Measurements from ENCODE around the gene IGF1R. TPM values are rescaled to one million over a fixed set of nuclear protein-coding genes. Genes with fewer than 3 reads are reported as not detected.
A peak's percentile ranks its signal among the peaks of the same experiment; 100 is the strongest.

IGF1R gene
- total RNA-seq, 2 experiments from 2014 or later: 22.8 to 24.7 TPM

- intact Hi-C loops (cut with micrococcal nuclease): no loop called here
- Mint-ChIP-seq H3K27ac (no peak overlapping the region), H3K4me3 (no peak overlapping the region), H3K4me1 (ENCODE audit: low read depth) (peaks cover 9% of the 10 kb centered on the region), H3K36me3 (ENCODE audit: low read depth) (peaks cover 17% of the 10 kb centered on the region), H3K9me3 (no peaks in the 10 kb centered on the region), H3K27me3 (no peaks in the 10 kb centered on the region)
- POLR2A ChIA-PET: interaction anchor here (0.6 kb wide), 1 partner anchor 14 kb away, joined by 3 read pairs; no protein-coding TSS in a partner anchor
- CTCF ChIA-PET: interaction anchor here (2.8 kb wide), 1 partner anchor 19 kb away, joined by 12 read pairs; no protein-coding TSS in a partner anchor
- TF ChIP-seq CTCF (IDR thresholded peaks at IDR 0.05): no peak
- ATAC-seq: no peak
- no peak for DNase-seq
Observed at GRCh38 chr15:98900356-98900755, 252.0 kb downstream of the IGF1R start.

- DNase-seq (no peak), ATAC-seq (no peak)
- Mint-ChIP-seq H3K36me3 (ENCODE audit: low read depth) (peaks cover 13% of the 10 kb centered on the region), H3K9me3 (no peaks in the 10 kb centered on the region), H3K27me3 (no peaks in the 10 kb centered on the region), H3K27ac (no peak overlapping the region), H3K4me1 (ENCODE audit: low read depth) (peaks cover 9% of the 10 kb centered on the region), H3K4me3 (no peak overlapping the region)
- intact Hi-C loops (cut with micrococcal nuclease): no loop called here
- ChIA-PET POLR2A (no interaction called here), CTCF (interaction anchor here (2.8 kb wide), 1 partner anchor 20 kb away, joined by 12 read pairs; no protein-coding TSS in a partner anchor)
- TF ChIP-seq CTCF (IDR thresholded peaks at IDR 0.05): no peak
Observed at GRCh38 chr15:98901434-98902072, 253.2 kb downstream of the IGF1R start.

- Mint-ChIP-seq H3K27me3 (no peaks in the 10 kb centered on the region), H3K4me3 (no peak overlapping the region), H3K27ac (no peak overlapping the region), H3K36me3 (ENCODE audit: low read depth) (peaks cover 2% of the 10 kb centered on the region), H3K9me3 (no peaks in the 10 kb centered on the region), H3K4me1 (ENCODE audit: low read depth) (peaks cover 9% of the 10 kb centered on the region)
- no peak for ATAC-seq
- ChIA-PET CTCF (interaction anchor here (0.7 to 1.8 kb wide), 4 partner anchors 21 to 384 kb away, joined by 3 to 8 read pairs (median 4); no protein-coding TSS in a partner anchor), POLR2A (interaction anchor here (0.6 kb wide), 1 partner anchor 25 kb away, joined by 3 read pairs; no protein-coding TSS in a partner anchor)
- TF ChIP-seq CTCF (IDR thresholded peaks at IDR 0.05): no peak
- intact Hi-C loops (cut with micrococcal nuclease): no loop called here
- DNase-seq: no peak
Observed at GRCh38 chr15:98902931-98903330, 254.6 kb downstream of the IGF1R start.

GRCh38 chr15:98903377-98904018 lies 255.2 kb downstream of the IGF1R start:
- ATAC-seq (no peak), DNase-seq (no peak)
- Mint-ChIP-seq H3K36me3 (ENCODE audit: low read depth) (peaks cover 4% of the 10 kb centered on the region), H3K27ac (peak overlapping the region; percentile 44), H3K4me1 (ENCODE audit: low read depth) (peaks cover 9% of the 10 kb centered on the region), H3K27me3 (no peaks in the 10 kb centered on the region), H3K4me3 (no peak overlapping the region), H3K9me3 (no peaks in the 10 kb centered on the region)
- intact Hi-C loops (cut with micrococcal nuclease): no loop called here
- CTCF ChIA-PET: interaction anchor here (0.7 to 1.8 kb wide), 6 partner anchors 8 to 384 kb away, joined by 3 to 8 read pairs (median 4); no protein-coding TSS in a partner anchor
- TF ChIP-seq CTCF (IDR thresholded peaks at IDR 0.05): peak; percentile 2
- POLR2A ChIA-PET: interaction anchor here (0.6 kb wide), 1 partner anchor 24 kb away, joined by 3 read pairs; no protein-coding TSS in a partner anchor

- H3K9me3 Mint-ChIP-seq: no peaks in the 10 kb centered on the region
- intact Hi-C loops (cut with micrococcal nuclease): no loop called here
- H3K27me3 Mint-ChIP-seq: no peaks in the 10 kb centered on the region
- no peak for TF ChIP-seq CTCF (IDR thresholded peaks at IDR 0.05)
- POLR2A ChIA-PET: interaction anchor here (1.1 kb wide), 1 partner anchor 11 kb away, joined by 4 read pairs; no protein-coding TSS in a partner anchor
- H3K36me3 Mint-ChIP-seq (ENCODE audit: low read depth): peaks cover 6% of the 10 kb centered on the region
- H3K27ac Mint-ChIP-seq: no peak overlapping the region
- peaks cover 9% of the 10 kb centered on the region for H3K4me1 Mint-ChIP-seq (ENCODE audit: low read depth)
- CTCF ChIA-PET: interaction anchor here (0.9 to 2.5 kb wide), 6 partner anchors 9 to 385 kb away, joined by 3 to 11 read pairs (median 4); no protein-coding TSS in a partner anchor
- DNase-seq (peak; percentile 13), ATAC-seq (no peak)
- no peak overlapping the region for H3K4me3 Mint-ChIP-seq
Observed at GRCh38 chr15:98904544-98904943, 256.2 kb downstream of the IGF1R start.

All from activated CD8-positive, alpha-beta T cell treated with anti-CD3 and anti-CD28 coated beads for 36 hours (primary cell).